Sigmoid colon (tissue), 7 donors: ENCODE measurements around the gene FAM168A. TPM values are rescaled to one million over a fixed set of nuclear protein-coding genes. Genes with fewer than 3 reads are reported as not detected.

Experiments
- DNase-seq: peaks from one replicate; pipeline ENCODE4 v3.0.0-alpha.2; 2019
- H3K27ac ChIP-seq, 4 donors: fragments of 200-600 bp; sonication (generic); one replicate each; pipeline ENCODE4 v1.5.1; 2016 to 2019; ENCODE audit warnings: mild to moderate bottlenecking in 1 of 4
- H3K27me3 ChIP-seq, 3 donors: fragments of 200-600 bp; sonication (generic); one replicate each; pipeline ENCODE4 v1.5.1; 2019; ENCODE audit warnings: mild to moderate bottlenecking in 1 of 3
- H3K36me3 ChIP-seq, 4 donors: fragments of 200-600 bp; sonication (generic); one replicate each; pipeline ENCODE4 v1.5.1; 2016 to 2019
- H3K4me1 ChIP-seq, 4 donors: fragments of 200-600 bp; sonication (generic); one replicate each; pipeline ENCODE4 v1.5.1; 2017 to 2019
- H3K4me3 ChIP-seq, 4 donors: fragments of 200-600 bp; sonication (generic); one replicate each; pipeline ENCODE4 v1.5.1; 2017 to 2019; ENCODE audit warnings: mild to moderate bottlenecking in 2 of 4, moderate library complexity in 1 of 4
- H3K9me3 ChIP-seq, 4 donors: fragments of 200-600 bp in 3 of 4; sonication (generic) in 3 of 4; one replicate each; pipeline versions ENCODE4 v1.5.1 to v1.6.1; 2013 to 2019
- CTCF ChIP-seq, 4 experiments: fragments of 450-650 bp in 3 of 4; fragments of 200-600 bp in 1 of 4; IDR thresholded peaks; one replicate each; pipeline ENCODE4 v1.5.1; 2016 to 2019; ENCODE audit warnings: antibody characterized with exemption in 4 of 4, mild to moderate bottlenecking in 3 of 4, moderate library complexity in 2 of 4
- EP300 ChIP-seq, 4 donors: sonication (generic); formaldehyde crosslinking; IDR thresholded peaks; one replicate each; pipeline ENCODE4 v1.6.1; 2017; ENCODE audit warnings: antibody characterized with exemption in 4 of 4
- POLR2A ChIP-seq, 2 donors: fragments of 450-650 bp; IDR thresholded peaks; one replicate each; pipeline ENCODE4 v1.6.1; 2016; ENCODE audit warnings: antibody characterized with exemption in 2 of 2, mild to moderate bottlenecking in 2 of 2, moderate library complexity in 2 of 2
- POLR2AphosphoS5 ChIP-seq, 4 donors: sonication (generic); formaldehyde crosslinking; IDR thresholded peaks; one replicate each; pipeline ENCODE4 v1.6.1; 2017; ENCODE audit warnings: antibody characterized with exemption in 4 of 4
- WGBS, 2 donors: extraction: QIAGEN DNeasy Blood & Tissue Kit; methylation state at CpG; one replicate each; pipeline ENCODE4 v1.1.7; 2013; 5-methylcytosine and 5-hydroxymethylcytosine counted together
- intact Hi-C: fragments of 100-400 bp; cut with DNase I; formaldehyde crosslinking; loops from one replicate; pipeline ENCODE4 v1.15.1; 2023
- polyA plus RNA-seq, 3 donors: library from polyadenylated mRNA; stranded (reverse); fragments of 200-250 nt; gene quantifications; one replicate each; pipeline ENCODE4 v1.2.3, GENCODE V29; 2013
- total RNA-seq, 4 donors: library from RNA; depleted of rRNA; stranded (reverse); fragments of >200 nt; gene quantifications; one replicate each; pipeline ENCODE4 v1.1.0, GENCODE V29; 2016
- donor health status: healthy with polysubstance abuse.
- donor health status: Bipolar disorder and iron deficiency.
- donor health status: healthy.

The FAM168A gene
- total and polyA plus RNA-seq, 7 donors = 3.6 to 37.7 (median 20.7) TPM

- H3K27me3 ChIP-seq = no peaks in the 10 kb centered on the region
- intact Hi-C loops = loop anchor here (5.0 kb wide), 1 partner anchor 455 kb away; the partner anchor contains the start of gene FCHSD2
- no peaks in the 10 kb centered on the region for H3K9me3 ChIP-seq
- WGBS, 2 donors = 4% methylated on average over 27 of the region's 27 CpGs
- H3K4me3 ChIP-seq = peak overlapping the region; percentile 87 to 98 (median 92)
- no peak for DNase-seq
- H3K4me1 ChIP-seq = peaks cover 0 to 23% (median 16%) of the 10 kb centered on the region in 4 donors
- H3K36me3 ChIP-seq = no peaks in the 10 kb centered on the region
- no peak for TF ChIP-seq POLR2AphosphoS5 (IDR thresholded peaks at IDR 0.05)
- no peak for TF ChIP-seq POLR2A (IDR thresholded peaks at IDR 0.05)
- no peak for TF ChIP-seq CTCF (IDR thresholded peaks at IDR 0.05)
- TF ChIP-seq EP300 (IDR thresholded peaks at IDR 0.05) = no peak
- H3K27ac ChIP-seq = peak overlapping the region; percentile 78 to 88 (median 87)
These were observed 466 bp downstream of the FAM168A start for GRCh38 chr11:73597336-73597955.

GRCh38 chr11:73596547-73596946 is 1.4 kb downstream of the FAM168A start:
- TF ChIP-seq CTCF (IDR thresholded peaks at IDR 0.05) (no peak), EP300 (IDR thresholded peaks at IDR 0.05) (no peak), POLR2A (IDR thresholded peaks at IDR 0.05) (no peak), POLR2AphosphoS5 (IDR thresholded peaks at IDR 0.05) (no peak)
- Histone ChIP-seq H3K4me1 (peaks cover 0 to 23% (median 16%) of the 10 kb centered on the region in 4 donors), H3K4me3 (peak overlapping the region in 3 of 4 donors; percentile 89 to 98 (median 94)), H3K9me3 (no peaks in the 10 kb centered on the region), H3K36me3 (no peaks in the 10 kb centered on the region), H3K27me3 (no peaks in the 10 kb centered on the region), H3K27ac (no peak overlapping the region)
- intact Hi-C loops = loop anchor here (5.0 kb wide), 1 partner anchor 454 kb away; the partner anchor contains the start of gene FCHSD2
- DNase-seq = no peak
- 95 to 96% methylated on average over 2 of the region's 2 CpGs for WGBS, 2 donors

GRCh38 chr11:73592640-73593039 is 5.3 kb downstream of the FAM168A start:
- Histone ChIP-seq H3K4me3 (no peak overlapping the region), H3K27ac (no peak overlapping the region), H3K9me3 (no peaks in the 10 kb centered on the region), H3K36me3 (no peaks in the 10 kb centered on the region), H3K27me3 (no peaks in the 10 kb centered on the region), H3K4me1 (peaks cover 0 to 19% (median 16%) of the 10 kb centered on the region in 4 donors)
- intact Hi-C loops = no loop called here
- TF ChIP-seq CTCF (IDR thresholded peaks at IDR 0.05) (no peak), POLR2A (IDR thresholded peaks at IDR 0.05) (no peak), EP300 (IDR thresholded peaks at IDR 0.05) (no peak), POLR2AphosphoS5 (IDR thresholded peaks at IDR 0.05) (no peak)
- DNase-seq = no peak
- 92 to 98% methylated on average over 3 of the region's 3 CpGs for WGBS, 2 donors

- WGBS, 2 donors = 85 to 96% methylated on average over 4 of the region's 4 CpGs
- no peaks in the 10 kb centered on the region for H3K36me3 ChIP-seq
- intact Hi-C loops = no loop called here
- H3K9me3 ChIP-seq = no peaks in the 10 kb centered on the region
- H3K27me3 ChIP-seq = no peaks in the 10 kb centered on the region
- TF ChIP-seq CTCF (IDR thresholded peaks at IDR 0.05) = no peak
- no peak for TF ChIP-seq EP300 (IDR thresholded peaks at IDR 0.05)
- no peak for TF ChIP-seq POLR2A (IDR thresholded peaks at IDR 0.05)
- TF ChIP-seq POLR2AphosphoS5 (IDR thresholded peaks at IDR 0.05) = no peak
- H3K27ac ChIP-seq = no peak overlapping the region
- H3K4me3 ChIP-seq = no peak overlapping the region
- DNase-seq = no peak
- H3K4me1 ChIP-seq = peaks cover 0 to 12% (median 9%) of the 10 kb centered on the region in 4 donors
These were observed 6.2 kb downstream of the FAM168A start for GRCh38 chr11:73591743-73592142.
